ENCODE data around the gene FA2H.

FA2H gene

GRCh38 chr16:74739275-74739674 is 35.3 kb downstream of the FA2H start:
- no peak overlapping the region for H3K4me3 ChIP-seq (ENCODE audit: low read depth, low read length)
- DNase-seq (ENCODE audit: low read depth) = no peak
- no peak for TF ChIP-seq CTCF (IDR thresholded peaks at IDR 0.05; ENCODE audit: insufficient read depth, low read depth, low read length, missing control alignments)

GRCh38 chr16:74738816-74739215 is 35.8 kb downstream of the FA2H start:
- no peak for DNase-seq (ENCODE audit: low read depth)
- TF ChIP-seq CTCF (IDR thresholded peaks at IDR 0.05; ENCODE audit: insufficient read depth, low read depth, low read length, missing control alignments) = no peak
- H3K4me3 ChIP-seq (ENCODE audit: low read depth, low read length) = no peak overlapping the region

GRCh38 chr16:74738113-74738541 is 36.5 kb downstream of the FA2H start:
- no peak overlapping the region for H3K4me3 ChIP-seq (ENCODE audit: low read depth, low read length)
- DNase-seq (ENCODE audit: low read depth) = no peak
- TF ChIP-seq CTCF (IDR thresholded peaks at IDR 0.05; ENCODE audit: insufficient read depth, low read depth, low read length, missing control alignments) = no peak

GRCh38 chr16:74737521-74737920 is 37.1 kb downstream of the FA2H start:
- TF ChIP-seq CTCF (IDR thresholded peaks at IDR 0.05; ENCODE audit: insufficient read depth, low read depth, low read length, missing control alignments) = no peak
- no peak for DNase-seq (ENCODE audit: low read depth)
- no peak overlapping the region for H3K4me3 ChIP-seq (ENCODE audit: low read depth, low read length)

- H3K4me3 ChIP-seq (ENCODE audit: low read depth, low read length) = no peak overlapping the region
- TF ChIP-seq CTCF (IDR thresholded peaks at IDR 0.05; ENCODE audit: insufficient read depth, low read depth, low read length, missing control alignments) = no peak
- no peak for DNase-seq (ENCODE audit: low read depth)
Observed at GRCh38 chr16:74736531-74737157, 38.0 kb downstream of the FA2H start.

GRCh38 chr16:74735554-74735953 is 39.1 kb downstream of the FA2H start:
- DNase-seq (ENCODE audit: low read depth) = no peak
- no peak for TF ChIP-seq CTCF (IDR thresholded peaks at IDR 0.05; ENCODE audit: insufficient read depth, low read depth, low read length, missing control alignments)
- no peak overlapping the region for H3K4me3 ChIP-seq (ENCODE audit: low read depth, low read length)

GRCh38 chr16:74735162-74735452 is 39.5 kb downstream of the FA2H start:
- no peak overlapping the region for H3K4me3 ChIP-seq (ENCODE audit: low read depth, low read length)
- DNase-seq (ENCODE audit: low read depth) = no peak
- TF ChIP-seq CTCF (IDR thresholded peaks at IDR 0.05; ENCODE audit: insufficient read depth, low read depth, low read length, missing control alignments) = no peak
